Activated naive CD4-positive, alpha-beta T cell treated with anti-CD3 and anti-CD28 coated beads, Interleukin-2, amount 50 U/mL, for 72 hours (primary cell): ENCODE data around the gene CFAP97D2. TPM values are rescaled to one million over a fixed set of nuclear protein-coding genes. Genes with fewer than 3 reads are reported as not detected.
A peak's percentile ranks its signal among the peaks of the same experiment; 100 is the strongest.
"Not testable (repeated sequence)": the region's sequence is repeated elsewhere in the genome, so short reads cannot be mapped to it uniquely, and the experiment has no call there.

ENCODE experiments used
- ATAC-seq, 2 donors: fragments of 150-1000 bp; cut with Tn5 transposase; 2 replicates each; pipeline ENCODE4 v1.10.0; 2021; ENCODE audit warnings: mild to moderate bottlenecking in 2 of 2, moderate library complexity in 2 of 2
- DNase-seq, 2 donors: peaks; one replicate each; pipeline ENCODE4 v3.0.0; 2021 to 2022; ENCODE audit warnings: low spot score in 2 of 2
- H3K27ac Mint-ChIP-seq, 2 donors: one replicate each; pipeline ENCODE4 v1.8.0; 2022; ENCODE audit warnings: mild to moderate bottlenecking in 2 of 2, mixed read lengths in 2 of 2
- H3K36me3 Mint-ChIP-seq, 2 donors: one replicate each; pipeline ENCODE4 v1.8.0; 2022; ENCODE audit warnings: mixed read lengths in 2 of 2
- H3K9me3 Mint-ChIP-seq, 2 donors: one replicate each; pipeline ENCODE4 v1.8.0; 2022; ENCODE audit warnings: mixed read lengths in 2 of 2
- total RNA-seq, 2 donors: library from RNA; stranded (reverse); gene quantifications; one replicate each; pipeline ENCODE4 v1.2.3, GENCODE V29; 2022

The CFAP97D2 gene
- not detected for total RNA-seq

DNA sequence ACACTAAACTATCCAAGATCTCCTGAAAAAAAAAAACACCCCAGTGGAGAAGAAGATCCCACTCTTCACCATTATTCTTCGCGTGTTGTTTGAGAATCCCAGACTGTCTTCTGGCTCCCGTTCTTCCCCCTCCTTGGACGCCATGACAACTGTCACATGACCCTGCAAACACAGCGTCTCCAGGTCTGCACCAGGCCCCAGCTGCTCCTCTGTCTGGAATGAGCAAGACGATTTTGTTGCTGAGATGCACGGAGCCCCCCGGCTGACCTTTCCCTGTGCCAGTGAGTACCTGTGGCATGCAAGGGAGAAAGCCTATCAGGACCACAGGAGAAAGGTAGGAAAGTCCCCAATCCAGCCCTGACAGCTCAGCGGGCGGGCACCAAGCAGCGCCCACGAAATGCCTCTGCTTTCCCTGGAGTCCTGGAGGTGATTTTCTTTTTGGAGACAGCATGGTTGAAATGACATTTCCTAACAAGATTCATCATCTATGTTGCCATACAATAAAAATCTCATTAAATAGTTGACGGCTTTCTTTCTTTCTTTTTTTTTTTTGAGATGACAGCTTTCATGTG, at the start of gene CFAP97D2:
TSS of gene CFAP97D2 (plus strand) at position 171 of the 572 bp plus-strand sequence. CDS start at position 245, 74 bp downstream.
- DNase-seq: no peak
- Mint-ChIP-seq H3K27ac (no peak within 1 kb of the TSS), H3K9me3 (peaks cover 0 to 11% of the 10 kb centered on the region in 2 donors), H3K36me3 (peaks cover 0 to 11% of the 10 kb centered on the region in 2 donors)
- ATAC-seq: no peak

DNA sequence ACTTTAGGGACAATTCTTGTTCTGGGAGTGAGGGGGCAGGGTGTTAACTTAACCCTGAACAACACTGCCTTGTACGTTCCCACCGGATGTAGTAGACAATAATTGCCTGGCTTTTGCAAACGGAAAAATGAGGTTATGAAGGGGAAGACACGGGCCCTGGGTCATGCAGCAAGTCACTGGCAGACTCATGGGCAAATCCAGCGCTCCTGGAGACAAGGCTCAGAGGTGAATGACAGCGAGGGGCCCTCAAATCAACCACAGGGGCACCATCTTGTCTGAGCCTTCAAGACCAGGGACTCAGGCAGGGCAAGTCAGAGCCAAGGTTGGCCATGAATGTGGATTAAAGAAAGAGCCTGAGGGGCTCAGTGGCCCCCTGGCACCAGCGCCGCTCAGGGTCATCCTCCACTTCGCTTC, 49.4 kb upstream of the CFAP97D2 start:
- ATAC-seq: peak; percentile 4 to 20
- H3K9me3 Mint-ChIP-seq: peaks cover 0 to 15% of the 10 kb centered on the region in 2 donors
- no peak for DNase-seq
- H3K36me3 Mint-ChIP-seq: peaks cover 20 to 49% of the 10 kb centered on the region in 2 donors
- H3K27ac Mint-ChIP-seq: peak overlapping the region; percentile 95 to 97

DNA sequence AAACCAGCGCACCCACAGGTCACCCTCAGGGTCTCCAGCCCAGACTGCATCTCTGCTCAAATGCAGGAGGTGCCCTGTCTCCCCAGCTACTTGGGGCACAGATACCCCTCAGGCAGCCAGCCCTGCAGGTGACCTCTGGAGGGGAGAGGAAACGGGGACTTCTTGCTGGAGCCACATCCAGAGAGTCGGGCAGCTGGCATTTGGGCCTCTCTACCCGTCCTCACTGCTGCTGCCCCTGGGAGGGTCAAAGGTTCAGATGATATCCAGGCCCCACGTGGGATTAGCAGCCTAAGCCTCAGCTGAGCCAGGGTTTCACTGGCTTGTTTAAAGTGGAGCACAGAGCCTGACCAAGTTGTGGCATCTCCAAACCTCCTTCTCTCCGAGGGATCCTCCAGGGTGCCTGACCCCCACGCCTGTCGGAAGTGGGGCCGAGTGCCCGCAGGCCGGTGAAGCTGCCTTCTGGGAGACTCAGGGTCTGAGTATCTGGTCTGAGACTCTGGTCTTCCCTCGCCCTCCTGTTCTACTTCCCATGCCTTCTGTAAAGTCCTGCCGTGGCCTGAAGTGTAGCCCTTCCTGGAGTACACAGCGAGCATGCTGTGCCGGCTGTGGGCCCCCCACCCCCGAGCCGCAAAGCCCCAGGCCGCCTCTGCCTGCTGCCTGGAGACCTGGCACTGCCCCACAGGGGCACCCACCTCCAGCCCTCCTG, 48.8 kb upstream of the CFAP97D2 start:
- H3K36me3 Mint-ChIP-seq: peaks cover 14 to 43% of the 10 kb centered on the region in 2 donors

DNA sequence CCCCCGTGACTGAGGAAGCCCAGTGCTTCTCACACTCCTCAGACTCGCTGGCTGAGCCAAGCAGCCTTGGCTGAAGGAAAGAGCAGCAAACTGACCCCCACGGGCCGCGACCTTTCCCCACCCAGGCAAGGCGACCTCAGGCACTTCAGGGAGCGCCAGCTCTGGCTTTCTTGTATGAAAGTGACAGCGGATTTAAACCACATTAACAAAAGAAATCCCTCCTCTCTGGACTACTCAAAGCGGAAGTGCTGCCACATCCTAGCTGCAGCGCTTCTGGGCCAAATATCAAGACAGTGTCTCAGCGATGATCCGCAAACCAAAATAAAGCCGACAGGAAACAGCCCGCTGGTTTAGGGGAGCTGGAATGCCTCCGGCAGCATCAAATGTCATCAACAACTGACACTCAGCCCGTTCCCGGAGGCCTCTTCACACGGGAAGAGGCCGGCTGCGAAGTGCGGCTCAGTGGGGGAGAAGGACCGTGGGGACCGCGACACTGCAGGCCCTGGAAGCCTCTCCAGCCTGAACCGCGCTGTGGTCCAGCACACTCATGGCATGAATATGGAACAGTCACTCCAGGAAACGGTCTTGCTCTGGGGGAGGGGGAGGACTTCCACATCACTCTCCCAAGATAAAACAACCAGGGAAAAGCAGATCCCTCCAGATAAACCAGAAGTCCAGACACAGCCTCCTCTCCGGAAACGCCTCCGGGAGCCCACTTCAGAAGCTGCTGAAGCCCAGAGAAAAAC, 48.0 kb upstream of the CFAP97D2 start:
- peak; percentile 51 to 83 for DNase-seq
- peaks cover 14 to 37% of the 10 kb centered on the region in 2 donors for H3K36me3 Mint-ChIP-seq
- H3K27ac Mint-ChIP-seq: peak overlapping the region; percentile 97 to 99
- peak; percentile 38 to 59 for ATAC-seq
- peaks cover 0 to 10% of the 10 kb centered on the region in 2 donors for H3K9me3 Mint-ChIP-seq

More for the DNA sequence above, 48.8 kb upstream of the CFAP97D2 start:
- H3K9me3 Mint-ChIP-seq: peaks cover 0 to 12% of the 10 kb centered on the region in 2 donors
- DNase-seq (no peak), ATAC-seq (no peak)
- H3K27ac Mint-ChIP-seq: peak overlapping the region; percentile 97 to 99

DNA sequence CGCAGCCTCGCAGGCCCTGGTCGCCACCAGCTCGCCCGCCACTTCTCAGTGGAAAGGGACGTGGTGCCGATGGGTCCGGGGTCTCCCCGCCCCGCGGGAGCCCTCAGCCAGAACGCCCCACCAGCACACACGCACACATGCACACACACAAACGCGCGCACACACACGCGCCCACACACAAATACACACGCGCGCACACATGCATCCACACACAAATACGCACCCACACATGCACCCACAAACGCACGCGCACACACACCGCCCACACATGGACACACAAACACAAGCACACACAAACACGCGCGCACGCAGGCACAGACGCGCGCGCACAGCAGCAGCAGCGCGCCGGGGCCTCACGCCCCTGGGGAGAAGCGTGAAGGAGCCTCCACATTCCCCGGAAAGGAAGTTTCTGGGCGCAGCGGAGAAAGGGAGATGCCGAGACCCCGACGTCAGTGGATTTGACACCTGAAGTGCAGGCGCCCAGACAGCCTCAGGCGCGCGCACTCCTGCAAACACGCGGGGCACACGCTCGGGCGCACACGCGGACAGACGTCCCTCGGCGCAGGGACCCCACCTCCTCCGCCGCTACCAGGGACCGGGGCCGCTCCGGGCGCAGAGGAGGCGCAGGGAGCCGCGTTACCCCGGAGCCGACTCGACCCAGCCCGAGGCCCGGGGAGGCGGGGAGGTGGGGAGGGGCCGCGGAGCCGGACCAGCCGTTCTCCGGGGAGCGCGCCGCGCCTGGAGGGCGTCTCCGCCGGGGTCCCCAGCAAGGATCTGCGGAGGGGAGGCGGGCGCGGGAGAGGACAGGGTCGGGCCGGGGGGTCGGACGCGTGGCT, 47.3 kb upstream of the CFAP97D2 start:
- Mint-ChIP-seq H3K27ac (peak overlapping the region; percentile 97 to 99), H3K9me3 (peaks cover 0 to 5% of the 10 kb centered on the region in 2 donors), H3K36me3 (peaks cover 14 to 29% of the 10 kb centered on the region in 2 donors)
- DNase-seq (no peak), ATAC-seq (peak; percentile 3 to 7)

DNA sequence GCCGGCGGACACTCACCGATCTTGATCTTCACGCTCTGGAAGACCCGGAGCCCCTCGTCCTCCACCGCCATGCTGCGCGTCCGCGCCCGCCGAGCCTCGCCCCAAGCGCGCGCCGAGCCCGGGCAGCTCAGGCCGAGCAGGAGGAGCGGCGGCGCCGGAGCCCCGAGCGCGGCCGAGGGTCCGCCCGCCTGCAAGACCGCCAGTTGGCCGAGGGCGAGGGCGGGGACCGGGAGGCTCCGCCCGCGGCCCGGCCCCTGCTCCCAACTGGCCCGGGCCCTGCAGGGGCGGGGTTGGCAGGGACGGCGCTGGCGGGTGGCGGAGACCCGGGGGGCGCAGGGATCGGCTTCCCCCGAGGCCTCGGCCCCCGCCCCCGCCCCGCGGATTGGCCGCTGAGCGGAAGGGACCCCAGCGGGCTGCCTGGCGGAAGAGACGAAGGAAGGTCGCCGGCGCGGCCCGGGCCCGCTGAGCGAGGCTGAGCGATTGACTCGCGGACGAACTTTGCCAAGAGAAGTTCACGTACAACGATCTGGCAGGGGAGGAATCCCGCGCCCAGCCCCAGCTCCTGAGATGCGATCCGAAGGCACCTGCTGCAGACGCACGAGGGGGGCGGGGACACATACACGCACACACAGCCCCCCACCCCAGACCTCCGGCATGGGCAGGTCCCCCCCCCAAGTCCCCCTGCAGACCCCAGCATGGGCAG, 46.5 kb upstream of the CFAP97D2 start, which contains the start of gene RASA3:
TSS of gene RASA3 (minus strand) at position 205 of the 703 bp plus-strand sequence. CDS start at position 71, 134 bp downstream.
- ATAC-seq (peak; percentile 40 to 73), DNase-seq (peak; percentile 71 to 75)
- H3K36me3 Mint-ChIP-seq: peaks cover 14 to 22% of the 10 kb centered on the region in 2 donors
- H3K27ac Mint-ChIP-seq: peak within 1 kb of the TSS; percentile 97 to 99
- no peaks in the 10 kb centered on the region for H3K9me3 Mint-ChIP-seq

DNA sequence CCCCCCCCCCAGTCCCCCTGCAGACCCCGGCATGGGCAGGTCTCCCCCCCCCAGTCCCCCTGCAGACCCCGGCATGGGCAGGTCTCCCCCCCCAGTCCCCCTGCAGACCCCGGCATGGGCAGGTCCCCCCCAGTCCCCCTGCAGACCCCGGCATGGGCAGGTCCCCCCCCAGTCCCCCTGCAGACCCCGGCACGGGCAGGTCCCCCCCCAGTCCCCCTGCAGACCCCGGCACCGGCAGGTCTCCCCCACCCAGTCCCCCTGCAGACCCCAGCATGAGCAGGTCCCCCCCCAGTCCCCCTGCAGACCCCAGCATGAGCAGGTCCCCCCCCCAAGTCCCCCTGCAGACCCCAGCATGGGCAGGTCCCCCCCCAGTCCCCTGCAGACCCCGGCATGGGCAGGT, 45.9 kb upstream of the CFAP97D2 start:
- not testable (repeated sequence) for ATAC-seq, H3K27ac Mint-ChIP-seq, DNase-seq, H3K9me3 Mint-ChIP-seq
- H3K36me3 Mint-ChIP-seq: peaks cover 14 to 23% of the 10 kb centered on the region in 2 donors

DNA sequence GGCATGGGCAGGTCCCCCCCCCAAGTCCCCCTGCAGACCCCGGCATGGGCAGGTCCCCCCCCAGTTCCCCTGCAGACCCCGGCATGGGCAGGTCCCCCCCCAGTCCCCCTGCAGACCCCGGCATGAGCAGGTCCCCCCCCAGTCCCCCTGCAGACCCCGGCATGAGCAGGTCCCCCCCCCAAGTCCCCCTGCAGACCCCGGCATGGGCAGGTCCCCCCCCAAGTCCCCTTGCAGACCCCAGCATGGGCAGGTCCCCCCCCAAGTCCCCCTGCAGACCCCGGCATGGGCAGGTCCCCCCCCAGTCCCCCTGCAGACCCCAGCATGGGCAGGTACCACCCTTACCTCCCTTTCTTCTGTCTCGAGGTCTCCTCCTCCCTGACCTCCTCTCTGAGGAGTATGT, 45.5 kb upstream of the CFAP97D2 start:
- ATAC-seq, DNase-seq, H3K27ac Mint-ChIP-seq, H3K9me3 Mint-ChIP-seq: not testable (repeated sequence)
- peaks cover 14 to 19% of the 10 kb centered on the region in 2 donors for H3K36me3 Mint-ChIP-seq

DNA sequence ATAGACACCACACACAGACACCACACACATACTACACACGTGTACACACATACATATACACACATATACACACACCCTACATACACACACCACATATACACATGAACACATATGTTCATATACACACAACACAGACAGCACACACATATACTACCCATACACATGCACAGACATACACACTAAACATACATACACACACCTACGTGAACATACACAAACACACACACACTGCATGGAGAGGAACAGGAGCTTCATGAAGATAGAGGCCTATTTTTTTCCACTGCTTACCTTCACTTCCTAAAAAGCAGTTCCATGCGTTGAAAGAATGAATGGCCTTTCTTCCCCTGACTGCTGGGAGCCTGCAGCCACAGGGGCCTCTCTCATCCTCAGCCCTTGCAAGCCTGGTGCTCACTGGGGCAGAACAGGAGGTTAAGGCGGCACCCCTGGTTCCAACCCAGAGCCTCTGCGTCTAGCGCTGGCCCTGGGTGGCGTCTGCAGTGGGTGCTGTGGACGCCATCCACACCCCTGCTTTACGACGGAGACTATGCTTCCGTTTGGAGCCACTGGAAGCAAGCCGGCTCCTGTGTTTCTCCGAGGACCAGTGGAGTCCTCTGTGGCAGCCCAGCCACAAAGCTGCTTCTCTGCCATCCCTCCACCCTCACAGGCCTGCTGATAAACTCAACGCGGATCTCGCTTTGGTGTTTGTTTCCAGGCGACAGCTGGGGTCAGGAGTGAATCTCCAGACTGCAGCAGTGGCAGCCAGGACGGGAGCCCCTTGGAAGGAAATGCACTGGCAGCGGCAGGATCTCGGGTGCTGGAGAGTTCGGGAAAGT, 44.7 kb upstream of the CFAP97D2 start:
- no peak for ATAC-seq
- no peak overlapping the region for H3K27ac Mint-ChIP-seq
- H3K9me3 Mint-ChIP-seq: peaks cover 0 to 4% of the 10 kb centered on the region in 2 donors
- peaks cover 14 to 17% of the 10 kb centered on the region in 2 donors for H3K36me3 Mint-ChIP-seq
- no peak for DNase-seq

DNA sequence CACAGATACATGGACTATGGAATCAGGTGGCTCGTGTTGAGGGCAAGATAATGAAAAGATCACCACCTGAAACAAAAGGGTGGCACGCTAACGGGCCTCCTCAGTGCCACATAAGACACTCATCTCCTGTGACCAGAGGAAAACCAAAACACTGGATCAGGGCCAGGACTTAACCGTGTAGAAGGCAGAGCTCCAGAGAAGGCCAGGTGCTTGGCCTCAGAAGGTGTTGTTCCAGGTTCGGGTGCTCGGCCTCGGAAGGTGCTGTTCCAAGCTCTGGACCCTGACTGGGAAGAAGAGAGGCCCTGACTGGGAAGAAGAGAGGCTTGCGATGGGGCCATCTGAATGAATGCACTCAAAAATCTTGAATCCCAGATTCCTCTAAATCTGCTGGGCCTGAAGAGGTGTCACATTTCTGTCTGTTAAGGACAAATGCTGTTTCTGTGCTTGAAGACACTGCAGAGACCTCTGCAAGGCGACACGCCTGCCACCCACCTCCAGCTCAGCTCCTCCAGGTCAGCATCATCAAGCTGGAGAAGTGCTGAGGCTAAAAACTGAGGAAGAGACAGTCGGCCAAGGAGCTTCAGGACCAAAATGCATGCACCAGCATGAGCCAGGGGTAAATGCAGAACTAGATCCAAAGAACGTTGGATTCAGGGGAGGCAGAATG, 44.0 kb upstream of the CFAP97D2 start:
- peaks cover 0 to 4% of the 10 kb centered on the region in 2 donors for H3K9me3 Mint-ChIP-seq
- DNase-seq: no peak
- no peak for ATAC-seq
- no peak overlapping the region for H3K27ac Mint-ChIP-seq
- H3K36me3 Mint-ChIP-seq: peaks cover 14 to 17% of the 10 kb centered on the region in 2 donors

DNA sequence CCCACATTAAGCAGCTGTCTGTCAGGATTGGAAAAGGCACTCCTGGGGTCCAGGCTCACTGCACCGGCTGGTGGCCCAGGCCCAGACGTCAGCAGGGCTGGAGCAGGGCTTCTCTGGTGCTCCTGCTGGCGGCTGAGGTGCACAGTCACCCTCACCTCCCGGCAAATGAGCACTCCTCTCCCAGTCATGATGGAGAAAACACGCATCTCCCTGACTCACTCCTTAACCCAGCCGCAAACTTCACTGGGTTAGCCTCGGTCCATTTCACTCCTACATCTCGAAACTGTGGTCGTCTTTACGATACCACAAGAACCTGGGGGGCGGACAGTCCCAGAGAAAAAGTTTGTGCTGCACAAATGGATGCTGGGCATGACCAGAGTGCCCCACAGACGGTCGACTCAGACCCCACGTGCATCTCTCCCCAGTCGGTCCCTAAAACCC, 43.3 kb upstream of the CFAP97D2 start:
- Mint-ChIP-seq H3K9me3 (peaks cover 0 to 4% of the 10 kb centered on the region in 2 donors), H3K27ac (no peak overlapping the region), H3K36me3 (peaks cover 12 to 16% of the 10 kb centered on the region in 2 donors)
- no peak for ATAC-seq
- DNase-seq: no peak

DNA sequence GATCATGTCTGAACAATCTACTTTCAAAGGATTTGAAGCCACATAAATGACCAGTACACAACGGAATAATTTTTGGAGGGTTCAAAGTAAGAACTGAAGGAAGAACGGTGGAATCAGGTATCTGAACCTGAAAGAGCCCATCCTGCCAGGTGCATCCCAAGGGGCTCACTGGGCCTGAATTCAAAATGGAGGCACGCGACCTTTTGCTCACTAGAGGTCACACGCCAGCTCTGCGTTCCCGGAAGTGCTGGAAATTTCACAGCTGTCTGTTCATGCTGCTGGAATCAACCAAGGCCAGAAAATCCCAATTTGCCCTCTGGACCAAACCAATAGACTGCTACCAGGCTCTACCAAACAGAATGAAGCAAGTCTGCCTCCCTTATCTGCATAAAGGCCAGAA, 42.5 kb upstream of the CFAP97D2 start:
- no peak overlapping the region for H3K27ac Mint-ChIP-seq
- H3K9me3 Mint-ChIP-seq: peaks cover 0 to 4% of the 10 kb centered on the region in 2 donors
- H3K36me3 Mint-ChIP-seq: peaks cover 4 to 8% of the 10 kb centered on the region in 2 donors
- no peak for ATAC-seq
- no peak for DNase-seq

DNA sequence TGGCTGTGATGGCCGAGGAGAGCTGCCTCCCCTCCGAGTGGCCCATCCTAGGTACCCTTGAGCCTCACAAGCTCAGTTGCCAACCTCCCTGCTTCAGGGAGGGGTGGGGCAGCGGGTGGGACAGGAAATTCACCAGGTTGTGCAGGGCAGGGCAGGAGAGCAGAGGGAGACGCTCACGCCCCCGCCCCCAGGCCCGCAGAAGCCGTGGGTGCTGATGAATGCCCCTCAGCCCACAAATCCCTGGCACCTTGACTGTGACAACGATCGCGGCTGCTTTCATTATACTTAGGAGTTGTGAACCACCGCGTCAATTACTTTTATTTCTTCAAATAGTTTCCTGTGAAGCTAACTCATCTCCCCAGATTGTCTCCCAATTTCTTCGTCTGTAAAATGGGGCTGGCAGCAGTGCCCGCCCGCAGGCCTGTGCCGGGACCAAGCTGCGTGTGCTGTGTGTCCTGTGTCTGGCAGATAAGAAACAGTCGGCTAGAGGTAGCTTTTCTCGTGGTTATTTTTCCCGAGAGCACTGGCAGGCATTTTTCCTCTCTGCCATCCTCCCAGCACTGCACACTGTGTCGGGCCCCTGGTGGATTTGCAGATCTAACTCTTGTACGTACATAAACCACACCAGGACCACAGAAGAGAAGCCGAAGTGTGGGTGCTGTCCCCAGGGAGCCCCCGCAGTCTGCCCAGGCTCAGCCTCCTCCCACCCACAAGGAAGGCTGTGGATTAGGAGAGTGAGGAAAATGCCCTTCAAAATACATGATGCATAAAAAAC, 38.7 kb upstream of the CFAP97D2 start:
- ATAC-seq (peak; percentile 30 to 54), DNase-seq (peak in 1 of 2 donors; percentile 14)
- peaks cover 0 to 4% of the 10 kb centered on the region in 2 donors for H3K9me3 Mint-ChIP-seq
- peaks cover 0 to 4% of the 10 kb centered on the region in 2 donors for H3K36me3 Mint-ChIP-seq
- H3K27ac Mint-ChIP-seq: no peak overlapping the region

DNA sequence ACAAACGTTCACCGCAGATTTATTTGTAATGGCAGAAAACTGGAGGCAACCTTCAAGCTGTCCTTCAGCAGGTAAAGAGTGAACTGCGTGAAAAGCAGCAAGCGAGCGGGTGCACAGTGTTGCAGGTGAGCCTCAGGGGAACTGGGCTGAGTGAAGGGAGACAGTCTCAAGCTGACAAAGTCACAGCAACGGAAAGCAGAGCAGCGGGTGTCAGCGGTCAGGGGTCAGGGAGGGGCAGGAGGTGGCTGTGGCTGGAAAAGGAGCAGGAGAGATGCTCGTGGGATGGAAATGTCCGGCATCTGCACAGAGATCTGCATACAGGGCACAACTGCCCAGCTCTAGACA, 38.2 kb upstream of the CFAP97D2 start:
- Mint-ChIP-seq H3K36me3 (peaks cover 0 to 4% of the 10 kb centered on the region in 2 donors), H3K9me3 (peaks cover 0 to 4% of the 10 kb centered on the region in 2 donors), H3K27ac (no peak overlapping the region)
- DNase-seq (no peak), ATAC-seq (peak; percentile 48 to 53)
